ENCODE results near the gene CYP21A2. TPM values are rescaled to one million over a fixed set of nuclear protein-coding genes. Genes with fewer than 3 reads are reported as not detected.
"Not testable (repeated sequence)": the region's sequence is repeated elsewhere in the genome, so short reads cannot be mapped to it uniquely, and the experiment has no call there.

CYP21A2 gene
- total RNA-seq, 1 donor from 2014 or later = 1.4 TPM

GRCh38 chr6:32029553-32029952, 8.7 kb upstream of the CYP21A2 start:
- intact Hi-C loops (cut with micrococcal nuclease) = not testable (repeated sequence)

GRCh38 chr6:32035283-32036013, 2.8 kb upstream of the CYP21A2 start:
- intact Hi-C loops (cut with micrococcal nuclease) = not testable (repeated sequence)

GRCh38 chr6:32037136-32037535, 1.1 kb upstream of the CYP21A2 start:
- intact Hi-C loops (cut with micrococcal nuclease) = not testable (repeated sequence)

- intact Hi-C loops (cut with micrococcal nuclease) = not testable (repeated sequence)
These were observed 663 bp downstream of the CYP21A2 start for GRCh38 chr6:32038878-32039277.

DNA sequence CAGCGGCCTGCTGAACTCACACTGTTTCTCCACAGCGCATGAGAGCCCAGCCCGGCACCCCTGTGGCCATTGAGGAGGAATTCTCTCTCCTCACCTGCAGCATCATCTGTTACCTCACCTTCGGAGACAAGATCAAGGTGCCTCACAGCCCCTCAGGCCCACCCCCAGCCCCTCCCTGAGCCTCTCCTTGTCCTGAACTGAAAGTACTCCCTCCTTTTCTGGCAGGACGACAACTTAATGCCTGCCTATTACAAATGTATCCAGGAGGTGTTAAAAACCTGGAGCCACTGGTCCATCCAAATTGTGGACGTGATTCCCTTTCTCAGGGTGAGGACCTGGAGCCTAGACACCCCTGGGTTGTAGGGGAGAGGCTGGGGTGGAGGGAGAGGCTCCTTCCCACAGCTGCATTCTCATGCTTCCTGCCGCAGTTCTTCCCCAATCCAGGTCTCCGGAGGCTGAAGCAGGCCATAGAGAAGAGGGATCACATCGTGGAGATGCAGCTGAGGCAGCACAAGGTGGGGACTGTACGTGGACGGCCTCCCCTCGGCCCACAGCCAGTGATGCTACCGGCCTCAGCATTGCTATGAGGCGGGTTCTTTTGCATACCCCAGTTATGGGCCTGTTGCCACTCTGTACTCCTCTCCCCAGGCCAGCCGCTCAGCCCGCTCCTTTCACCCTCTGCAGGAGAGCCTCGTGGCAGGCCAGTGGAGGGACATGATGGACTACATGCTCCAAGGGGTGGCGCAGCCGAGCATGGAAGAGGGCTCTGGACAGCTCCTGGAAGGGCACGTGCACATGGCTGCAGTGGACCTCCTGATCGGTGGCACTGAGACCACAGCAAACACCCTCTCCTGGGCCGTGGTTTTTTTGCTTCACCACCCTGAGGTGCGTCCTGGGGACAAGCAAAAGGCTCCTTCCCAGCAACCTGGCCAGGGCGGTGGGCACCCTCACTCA, 1.4 kb downstream of the CYP21A2 start:
- intact Hi-C loops (cut with micrococcal nuclease) = not testable (repeated sequence)

- intact Hi-C loops (cut with micrococcal nuclease) = not testable (repeated sequence)
These were observed 2.3 kb downstream of the CYP21A2 start for GRCh38 chr6:32040299-32041049.

- intact Hi-C loops (cut with micrococcal nuclease) = not testable (repeated sequence)
These were observed 2.8 kb downstream of the CYP21A2 start for GRCh38 chr6:32041050-32041321.

- intact Hi-C loops (cut with micrococcal nuclease) = not testable (repeated sequence)
These were observed 3.2 kb downstream of the CYP21A2 start for GRCh38 chr6:32041385-32041784.

DNA sequence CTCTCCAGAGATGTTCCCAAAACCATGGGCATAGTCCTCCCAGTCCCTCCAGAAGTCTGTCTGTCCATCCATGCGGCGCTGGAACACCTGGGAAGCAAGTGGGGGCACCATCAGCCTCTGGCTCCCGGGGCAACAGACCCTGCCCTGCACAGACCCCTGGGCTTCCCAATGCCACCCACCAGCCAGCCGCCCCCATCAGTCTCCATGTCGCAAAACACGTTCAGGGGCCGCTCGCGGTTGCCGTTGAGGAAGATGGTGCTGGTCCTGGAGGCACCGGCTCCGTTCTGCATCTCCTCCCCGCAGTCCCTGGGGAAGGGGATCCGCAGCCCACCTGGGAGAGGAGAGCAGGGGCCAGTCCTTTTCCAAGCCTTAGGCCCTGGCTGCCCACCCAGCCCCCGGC, 4.1 kb downstream of the CYP21A2 start:
- intact Hi-C loops (cut with micrococcal nuclease) = not testable (repeated sequence)

DNA sequence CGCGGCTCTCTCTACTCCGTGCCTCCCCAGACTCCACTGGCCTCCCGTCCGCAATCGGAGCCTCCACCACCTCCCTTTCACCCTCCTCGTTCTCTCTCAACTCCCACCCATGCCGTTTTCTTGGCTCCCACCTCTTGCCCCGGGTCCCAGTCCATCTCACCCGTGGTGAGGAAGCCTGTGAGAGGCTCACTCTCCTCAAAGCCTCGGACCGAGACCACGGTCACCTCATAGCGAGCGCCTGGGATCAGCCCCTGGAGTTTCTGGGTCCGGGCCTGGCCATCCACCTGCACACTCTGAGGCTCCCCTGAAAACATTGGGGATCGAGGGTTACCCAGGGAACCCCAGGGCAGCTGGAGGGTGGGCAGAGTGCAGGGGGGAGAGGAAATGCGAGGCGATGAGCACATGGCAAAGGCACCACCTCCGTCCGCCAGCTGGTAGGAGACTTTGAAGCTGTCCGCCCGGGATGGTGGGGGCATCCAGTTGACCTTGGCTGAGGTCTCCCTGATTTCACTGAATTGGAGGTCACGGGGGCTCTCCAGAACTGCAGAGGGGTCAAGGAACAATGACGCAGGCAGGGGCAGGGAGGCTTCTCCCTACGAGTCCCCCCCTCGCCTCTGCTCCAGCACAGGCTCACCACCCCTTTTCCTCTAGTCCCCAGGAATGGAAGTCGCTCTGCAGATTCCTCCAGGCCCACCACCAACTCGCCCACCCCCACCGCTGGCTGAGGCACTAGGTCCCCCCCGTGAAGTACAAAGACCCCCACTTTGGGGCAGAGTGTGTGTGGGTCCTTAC, 5.6 kb downstream of the CYP21A2 start:
- intact Hi-C loops (cut with micrococcal nuclease) = not testable (repeated sequence)

GRCh38 chr6:32044916-32045315, 6.7 kb downstream of the CYP21A2 start:
- intact Hi-C loops (cut with micrococcal nuclease) = not testable (repeated sequence)

DNA sequence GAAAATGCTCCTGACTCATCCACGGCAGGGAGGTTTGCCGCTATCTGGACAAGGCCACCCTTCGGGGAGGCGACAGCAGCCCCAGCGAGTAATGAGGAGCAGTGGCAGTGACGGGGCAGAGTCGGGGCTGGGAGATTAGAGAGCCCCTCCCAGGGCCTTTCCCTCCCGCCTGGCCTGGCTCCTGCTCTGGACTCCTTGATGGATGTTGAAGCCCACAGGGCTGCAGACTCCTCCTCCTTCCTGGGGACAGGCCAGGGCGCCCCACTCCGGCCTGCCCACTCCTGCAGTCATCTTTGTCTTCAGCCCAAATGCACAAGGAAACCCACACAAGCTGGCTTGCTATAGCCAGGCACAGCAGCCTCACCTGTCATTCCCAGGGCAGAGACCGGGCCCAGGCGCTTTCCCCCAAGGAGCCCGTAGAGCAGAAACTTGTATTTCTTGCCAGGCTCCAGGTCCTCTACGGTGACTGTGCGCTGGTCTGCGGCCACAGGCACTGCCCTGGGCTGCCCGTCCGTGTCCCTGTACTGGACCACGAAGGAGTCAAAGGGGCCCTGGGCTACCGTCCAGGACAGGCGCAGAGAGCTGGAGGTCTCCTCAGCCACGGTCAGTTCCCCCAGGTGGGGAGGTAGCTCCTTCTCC, 7.7 kb downstream of the CYP21A2 start:
- intact Hi-C loops (cut with micrococcal nuclease) = no loop called here

GRCh38 chr6:32046450-32047083, 8.4 kb downstream of the CYP21A2 start:
- intact Hi-C loops (cut with micrococcal nuclease) = no loop called here

- intact Hi-C loops (cut with micrococcal nuclease) = no loop called here
These were observed 8.9 kb downstream of the CYP21A2 start for GRCh38 chr6:32047084-32047478.

DNA sequence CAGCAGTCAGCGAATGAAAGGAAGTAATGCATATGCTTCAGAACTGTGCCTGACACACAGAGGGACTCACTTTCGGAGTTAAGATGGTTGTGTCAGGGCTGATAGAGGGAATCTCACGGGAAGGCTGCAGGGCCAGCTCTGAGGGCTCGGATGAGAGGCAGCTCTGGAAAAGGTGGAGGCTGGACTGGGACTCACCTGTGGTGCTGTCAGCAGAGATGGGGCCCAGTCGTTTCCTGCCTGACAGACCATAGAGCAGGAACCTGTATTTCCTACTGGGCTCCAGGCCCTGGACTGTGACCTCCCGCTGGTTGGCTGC, 9.3 kb downstream of the CYP21A2 start:
- intact Hi-C loops (cut with micrococcal nuclease) = no loop called here

DNA sequence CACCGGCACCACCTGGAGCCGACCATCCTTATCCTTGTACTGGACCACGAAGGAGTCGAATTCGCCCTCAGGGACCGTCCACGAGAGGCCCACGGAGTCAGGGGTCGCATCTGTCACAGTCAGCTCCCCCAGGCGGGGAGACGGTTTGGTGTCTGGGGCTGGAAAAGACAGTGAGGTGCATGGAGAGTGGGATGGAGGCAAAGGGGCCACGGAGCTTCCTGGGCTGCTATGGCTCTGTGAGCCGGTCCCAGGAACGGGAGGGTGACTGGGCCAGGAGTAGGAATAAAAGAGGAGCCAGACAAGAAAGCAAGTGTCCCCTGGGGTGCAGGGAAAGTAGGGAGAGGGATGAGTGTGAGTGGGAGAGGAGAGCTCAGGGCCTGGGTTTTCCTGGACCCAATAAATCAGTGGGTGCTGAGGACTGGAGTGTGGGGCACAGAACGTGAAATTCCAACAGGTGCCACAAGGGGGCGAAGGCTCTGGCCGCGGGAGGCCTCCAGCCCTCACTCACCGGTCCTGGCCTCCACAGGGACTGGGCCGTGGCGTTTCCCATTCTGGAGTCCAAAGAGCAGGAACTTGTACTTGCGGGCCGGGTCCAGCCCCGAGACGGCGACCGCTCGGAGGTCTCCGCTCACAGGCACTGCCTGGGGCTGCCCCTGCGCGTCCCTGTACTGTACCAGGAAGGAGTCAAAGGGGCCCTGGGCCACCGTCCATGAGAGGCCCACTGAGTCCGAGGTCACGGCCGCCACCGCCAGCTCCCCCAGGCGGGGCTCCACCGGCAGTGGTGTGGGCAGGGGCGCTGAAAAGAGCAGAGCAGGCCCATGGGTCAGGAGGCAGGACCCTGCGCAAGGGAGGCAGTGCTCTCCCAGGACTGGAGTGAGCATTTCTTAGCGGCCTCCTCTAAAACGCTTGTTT, 9.9 kb downstream of the CYP21A2 start:
- intact Hi-C loops (cut with micrococcal nuclease) = loop anchor here (1.0 kb wide), 1 partner anchor 106 kb away; the partner anchor contains the start of gene PPT2

DNA sequence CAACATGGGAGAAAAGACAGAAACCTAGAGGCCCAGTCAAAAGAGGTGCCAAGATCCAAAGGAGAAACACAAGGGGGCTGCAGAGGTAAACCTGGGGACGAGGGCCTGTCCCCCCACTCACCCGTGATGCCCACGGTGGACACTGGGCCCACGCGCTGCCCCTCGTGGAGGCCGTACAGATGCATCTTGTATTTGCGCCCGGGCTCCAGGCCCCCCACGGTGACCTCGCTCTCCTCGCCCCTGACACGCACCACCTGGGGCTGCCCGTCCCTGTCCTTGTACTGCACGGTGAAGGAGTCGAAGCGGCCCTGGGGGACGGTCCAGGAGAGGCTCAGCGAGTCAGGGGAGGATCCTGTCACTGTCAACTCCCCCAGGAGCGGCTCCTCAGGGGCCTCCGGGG, 10.9 kb downstream of the CYP21A2 start:
- intact Hi-C loops (cut with micrococcal nuclease) = not testable (repeated sequence)

DNA sequence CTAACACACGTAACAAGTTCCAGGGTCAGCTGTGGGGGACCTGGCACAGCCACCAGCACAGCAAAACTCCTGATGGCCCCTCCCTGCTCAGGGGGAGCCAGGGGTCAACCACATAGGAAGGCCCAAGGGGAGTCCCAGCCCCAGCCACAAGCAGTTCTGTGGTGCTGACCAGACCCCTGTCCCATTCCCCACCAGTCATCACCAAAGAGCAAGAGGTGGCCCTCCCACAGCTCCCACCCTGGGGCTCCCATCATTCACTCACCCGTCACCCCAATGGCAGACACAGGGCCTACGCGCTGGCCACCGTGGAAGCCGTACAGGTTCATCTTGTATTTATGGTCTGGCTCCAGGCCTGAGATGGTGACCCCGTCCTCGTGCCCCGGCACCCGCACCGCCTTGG, 11.5 kb downstream of the CYP21A2 start:
- intact Hi-C loops (cut with micrococcal nuclease) = not testable (repeated sequence)

DNA sequence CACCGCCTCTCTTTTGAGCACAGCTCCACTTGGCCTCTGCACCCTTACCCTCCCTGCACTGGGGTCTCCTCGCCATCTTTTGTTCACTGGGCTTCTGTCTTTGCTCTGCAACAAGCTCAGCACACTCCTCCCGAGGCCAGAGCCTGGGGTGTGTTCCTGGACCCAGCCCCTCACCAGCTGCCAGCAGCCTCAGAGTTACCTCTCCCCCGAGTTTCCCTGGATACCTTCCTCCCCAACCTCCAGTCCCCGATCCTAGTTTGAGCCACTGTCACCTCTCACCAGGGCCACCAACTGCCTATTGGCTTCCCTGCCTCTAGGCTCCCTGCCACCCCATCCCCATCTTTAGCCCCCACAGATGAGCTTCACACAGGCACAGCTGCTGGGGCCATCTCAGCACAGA, 12.3 kb downstream of the CYP21A2 start:
- intact Hi-C loops (cut with micrococcal nuclease) = no loop called here
